GM12874 (cell line): ENCODE data around the gene GBF1.

Experiments used
- CTCF ChIP-seq: IDR thresholded peaks from 2 replicates; pipeline ENCODE4 v1.5.1; 2011; ENCODE audit warnings: low read depth, mild to moderate bottlenecking, control low read depth, low read length, moderate library complexity; ENCODE audit not compliant: insufficient read depth

The GBF1 gene

GRCh38 chr10:102208311-102209035 lies 36.9 kb upstream of the GBF1 start:
- no peak for TF ChIP-seq CTCF

GRCh38 chr10:102211615-102212299 lies 33.6 kb upstream of the GBF1 start:
- no peak for TF ChIP-seq CTCF

GRCh38 chr10:102219370-102219769 lies 26.0 kb upstream of the GBF1 start:
- TF ChIP-seq CTCF: no peak

GRCh38 chr10:102220612-102221011 lies 24.7 kb upstream of the GBF1 start:
- no peak for TF ChIP-seq CTCF

GRCh38 chr10:102222797-102223196 lies 22.5 kb upstream of the GBF1 start:
- TF ChIP-seq CTCF: no peak

- no peak for TF ChIP-seq CTCF
Observed at GRCh38 chr10:102225646-102226541, 19.4 kb upstream of the GBF1 start, which contains the start of gene ELOVL3. ELOVL3 (plus strand) TSS chr10:102226299; CDS start chr10:102226549, 250 bp downstream.

GRCh38 chr10:102226542-102226870 lies 18.8 kb upstream of the GBF1 start:
- no peak for TF ChIP-seq CTCF
